ENCODE data around the gene CHST7.
"Not testable (repeated sequence)": the region's sequence is repeated elsewhere in the genome, so short reads cannot be mapped to it uniquely, and the experiment has no call there.

CHST7 gene

GRCh38 chrX:46573331-46573891 is at the start of gene CHST7:
TSS of gene CHST7 (plus strand) at chrX:46573765. CDS start at chrX:46573932, 167 bp downstream.
- DNase-seq = peak; percentile 73

GRCh38 chrX:46528640-46529039 is 44.9 kb upstream of the CHST7 start:
- not testable (repeated sequence) for DNase-seq

- not testable (repeated sequence) for DNase-seq
These were observed 43.7 kb upstream of the CHST7 start for GRCh38 chrX:46529740-46530403.

- DNase-seq = not testable (repeated sequence)
These were observed 43.1 kb upstream of the CHST7 start for GRCh38 chrX:46530404-46530908.

- peak; percentile 54 for DNase-seq
These were observed 42.1 kb upstream of the CHST7 start for GRCh38 chrX:46531442-46531841.

- DNase-seq = no peak
These were observed 30.1 kb upstream of the CHST7 start for GRCh38 chrX:46543441-46543840.

- DNase-seq = not testable (repeated sequence)
These were observed 29.0 kb upstream of the CHST7 start for GRCh38 chrX:46544527-46544926.

- DNase-seq = peak; percentile 93
These were observed 28.2 kb upstream of the CHST7 start, which contains the start of gene ZNF674 for GRCh38 chrX:46545111-46546005. TSS of gene ZNF674 (minus strand) at chrX:46545421. CDS start at chrX:46542087, 3,334 bp downstream.

GRCh38 chrX:46547857-46548256 is 25.7 kb upstream of the CHST7 start:
- no peak for DNase-seq

- no peak for DNase-seq
These were observed 23.7 kb upstream of the CHST7 start for GRCh38 chrX:46549914-46550313.

- no peak for DNase-seq
These were observed 22.0 kb upstream of the CHST7 start for GRCh38 chrX:46551494-46552128.

- DNase-seq = no peak
These were observed 19.6 kb upstream of the CHST7 start for GRCh38 chrX:46553935-46554334.

- DNase-seq = peak; percentile 25
These were observed 18.6 kb upstream of the CHST7 start for GRCh38 chrX:46554942-46555341.

- DNase-seq = no peak
These were observed 14.5 kb upstream of the CHST7 start for GRCh38 chrX:46559062-46559461.

- peak; percentile 82 for DNase-seq
These were observed 11.5 kb upstream of the CHST7 start for GRCh38 chrX:46561824-46562657.

- DNase-seq = no peak
These were observed 6.2 kb upstream of the CHST7 start for GRCh38 chrX:46567388-46567787.

- no peak for DNase-seq
These were observed 3.9 kb upstream of the CHST7 start for GRCh38 chrX:46569621-46570020.

- peak; percentile 17 for DNase-seq
These were observed 1.9 kb upstream of the CHST7 start for GRCh38 chrX:46571423-46572339.

- peak; percentile 9 for DNase-seq
These were observed 1.1 kb upstream of the CHST7 start for GRCh38 chrX:46572340-46572936.
